DMS153 (cell line): Measurements from ENCODE around the gene CACNA1I.

Experiments
- DNase-seq: peaks from one replicate; lab custom pipeline; 2025; lab: John Stamatoyannopoulos, UW

CACNA1I gene

DNA sequence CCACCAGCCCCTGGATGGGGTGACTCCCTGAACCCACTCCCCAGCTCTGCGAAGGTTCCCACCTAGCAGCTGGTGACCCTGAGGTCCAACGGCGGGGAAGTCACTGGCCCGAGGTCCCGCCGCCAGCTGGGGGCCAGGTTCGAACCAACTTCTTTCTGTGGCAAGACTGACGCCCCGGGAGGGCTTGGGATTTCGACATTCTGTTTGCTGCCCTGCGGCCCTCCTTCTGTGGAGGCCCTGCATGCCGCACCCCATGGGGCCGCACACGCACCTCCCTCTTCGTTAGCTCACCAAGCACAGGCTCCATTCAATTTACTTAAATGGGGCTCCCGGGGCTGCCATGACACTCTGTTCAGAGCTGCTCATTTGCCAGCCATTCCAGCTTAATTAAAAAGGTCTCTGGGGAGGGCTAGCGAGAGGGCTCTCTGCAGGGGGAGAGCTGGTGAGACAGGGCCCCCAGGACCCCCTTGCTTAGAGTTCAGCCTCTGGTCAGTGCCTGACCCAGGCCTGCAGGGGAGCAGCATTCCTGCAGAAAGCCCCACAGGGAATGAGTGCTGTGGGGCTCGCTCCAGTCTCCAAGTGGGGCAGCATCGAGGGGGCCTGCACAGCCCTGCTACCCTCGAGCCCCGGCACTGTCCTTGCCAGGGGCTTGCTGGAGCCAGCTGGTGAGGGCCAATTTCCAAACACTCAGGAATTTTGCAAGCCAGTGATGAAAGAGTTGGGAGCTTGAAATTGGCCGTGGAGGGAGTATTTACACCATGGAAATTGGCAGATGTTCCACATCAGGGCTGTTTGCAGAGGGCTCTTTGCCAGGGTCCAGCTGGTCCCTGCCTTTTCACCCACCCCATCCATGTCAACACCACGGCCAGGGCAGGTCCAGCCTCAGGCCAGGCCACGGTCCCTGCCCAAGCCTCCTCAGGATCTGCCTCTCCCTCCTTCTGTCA, 80.8 kb downstream of the CACNA1I start:
- DNase-seq, result no peak

- DNase-seq, result no peak
Measured at GRCh38 chr22:39652990-39653786, 82.6 kb downstream of the CACNA1I start.

GRCh38 chr22:39653787-39654077, 83.2 kb downstream of the CACNA1I start:
- DNase-seq, result no peak

DNA sequence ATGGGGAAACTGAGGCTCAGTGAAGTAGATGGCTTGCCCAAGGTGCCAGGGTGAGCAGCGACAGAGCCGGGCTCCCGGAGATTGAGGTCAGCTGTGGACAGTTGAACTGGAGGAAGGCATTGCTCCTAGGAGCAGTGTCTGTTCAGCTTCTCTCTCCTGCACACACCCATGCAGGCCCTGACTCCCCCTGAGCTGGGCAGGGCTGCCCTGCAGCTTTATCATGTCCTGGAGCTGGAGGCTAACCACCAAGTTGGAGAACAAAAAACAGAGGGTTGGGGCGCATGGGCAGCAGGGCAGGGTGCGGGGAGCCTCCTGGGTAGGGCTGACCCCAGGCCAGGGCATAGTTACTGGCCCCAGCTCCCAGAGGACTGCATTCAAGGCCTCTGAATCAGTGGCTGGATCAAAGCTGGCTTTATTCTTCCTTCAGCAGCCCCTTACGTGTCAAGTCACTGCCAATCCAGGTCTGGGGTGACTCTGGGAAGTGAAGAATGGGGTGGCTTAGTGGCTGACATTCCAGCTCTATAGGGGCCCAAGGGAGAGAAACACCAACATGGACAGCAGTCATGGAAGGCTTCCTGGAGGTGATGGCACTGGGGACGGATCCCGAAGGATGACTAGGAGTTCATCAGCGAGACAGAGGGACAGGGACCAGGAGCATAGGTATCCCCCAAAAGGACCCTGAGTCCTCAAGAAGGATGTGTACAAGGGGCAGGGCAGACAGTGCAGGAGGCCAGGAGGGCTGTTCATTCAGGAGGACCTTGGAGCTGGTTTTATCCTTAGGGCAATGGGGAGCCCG, 83.8 kb downstream of the CACNA1I start:
- DNase-seq, result no peak

DNA sequence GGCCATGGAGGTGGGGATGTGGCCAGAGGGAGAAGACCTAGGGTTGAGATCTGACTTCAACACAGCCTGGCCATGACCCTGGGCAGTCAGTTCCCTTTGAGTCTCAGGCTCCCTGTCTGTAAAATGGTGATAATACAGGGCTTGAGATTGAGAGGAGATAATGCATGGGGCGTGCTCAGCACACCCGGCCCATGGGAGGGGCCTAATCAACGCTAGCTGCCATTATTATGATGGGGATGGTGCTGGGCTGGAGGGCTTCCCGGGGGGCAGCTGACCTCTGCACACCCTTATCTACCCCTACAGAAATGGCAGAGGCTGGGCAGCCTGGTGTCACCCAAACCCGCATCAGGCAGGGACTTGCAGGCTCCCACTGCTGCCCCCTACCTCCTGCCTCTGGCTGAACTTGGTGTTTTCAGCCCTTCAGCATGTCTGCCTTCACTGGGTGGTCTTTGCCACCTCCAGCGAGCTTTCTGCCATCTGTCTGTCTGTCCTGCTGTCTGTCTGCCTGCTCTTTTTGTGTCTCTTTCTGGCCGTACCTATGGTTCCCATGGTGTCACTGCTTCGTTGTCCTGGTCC, 84.5 kb downstream of the CACNA1I start:
- no peak for DNase-seq

GRCh38 chr22:39655831-39656230, 85.3 kb downstream of the CACNA1I start:
- DNase-seq, result no peak

DNA sequence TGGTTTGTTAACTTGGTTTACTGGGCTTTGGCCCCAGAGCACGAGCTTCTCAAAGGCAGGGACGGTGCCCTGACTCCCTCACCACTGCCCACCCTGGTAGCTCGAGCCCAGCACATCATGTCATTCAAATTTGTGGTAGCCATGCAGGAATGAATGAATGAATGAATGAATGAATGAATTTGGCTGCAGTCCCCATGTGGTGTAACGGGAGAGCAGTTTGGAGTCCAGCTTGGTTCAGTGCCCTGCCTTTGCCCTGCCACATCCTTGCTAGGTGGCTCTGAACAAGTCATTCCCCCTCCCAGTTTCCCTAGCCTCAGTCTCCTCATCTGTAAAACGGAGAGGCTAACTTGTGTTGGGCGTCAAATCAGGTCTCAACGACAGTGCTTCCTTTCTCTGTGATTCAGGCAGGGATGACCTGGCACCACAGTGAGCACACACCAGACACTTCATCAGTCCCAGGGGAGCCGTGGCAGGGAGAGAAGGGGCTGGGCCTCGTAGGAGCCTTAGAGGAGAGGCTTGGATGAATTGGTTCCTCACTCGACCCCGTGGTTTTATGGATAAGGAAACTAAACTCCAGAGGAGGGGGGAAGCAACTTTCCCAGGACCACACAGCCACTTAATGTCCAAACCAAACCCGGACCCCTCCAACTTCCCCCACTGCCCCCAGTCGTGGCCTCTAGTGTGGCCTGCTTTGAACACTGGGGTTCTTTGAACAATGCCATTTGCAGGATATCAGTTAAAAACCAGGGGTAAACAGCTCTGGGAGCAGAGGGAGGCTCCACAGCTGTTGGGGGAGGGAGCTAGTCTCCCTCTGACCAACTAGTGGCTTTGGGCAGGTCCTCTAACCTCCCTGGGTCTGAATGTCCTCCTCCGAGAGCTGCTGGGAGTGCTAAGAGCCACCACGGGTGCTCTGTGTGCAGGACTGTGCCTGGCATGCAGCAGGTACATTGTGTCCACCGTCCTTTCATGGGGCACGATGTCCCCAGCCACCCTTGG, 86.2 kb downstream of the CACNA1I start:
- DNase-seq, result peak; percentile 21

DNA sequence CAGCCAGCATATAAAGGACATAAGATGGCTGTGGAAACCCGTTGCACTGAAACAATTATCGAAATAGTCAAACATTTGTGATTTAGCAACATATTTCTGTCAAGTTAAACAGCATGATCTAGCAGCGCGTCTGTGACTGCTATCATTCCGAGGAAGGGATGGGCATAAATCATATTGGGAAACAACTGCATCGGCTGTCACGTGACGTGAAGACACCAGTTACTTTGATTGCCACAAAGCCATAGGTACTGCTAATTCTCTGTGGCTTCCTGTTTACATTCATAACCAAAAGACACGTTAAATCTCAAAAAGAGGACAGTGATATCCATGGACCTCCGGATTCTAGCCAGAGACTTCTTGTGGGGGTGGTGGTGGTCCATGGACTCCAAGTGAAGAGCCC, 87.8 kb downstream of the CACNA1I start:
- DNase-seq, result no peak

GRCh38 chr22:39658806-39659463, 88.4 kb downstream of the CACNA1I start:
- no peak for DNase-seq

GRCh38 chr22:39661501-39661841, 90.9 kb downstream of the CACNA1I start:
- no peak for DNase-seq

DNA sequence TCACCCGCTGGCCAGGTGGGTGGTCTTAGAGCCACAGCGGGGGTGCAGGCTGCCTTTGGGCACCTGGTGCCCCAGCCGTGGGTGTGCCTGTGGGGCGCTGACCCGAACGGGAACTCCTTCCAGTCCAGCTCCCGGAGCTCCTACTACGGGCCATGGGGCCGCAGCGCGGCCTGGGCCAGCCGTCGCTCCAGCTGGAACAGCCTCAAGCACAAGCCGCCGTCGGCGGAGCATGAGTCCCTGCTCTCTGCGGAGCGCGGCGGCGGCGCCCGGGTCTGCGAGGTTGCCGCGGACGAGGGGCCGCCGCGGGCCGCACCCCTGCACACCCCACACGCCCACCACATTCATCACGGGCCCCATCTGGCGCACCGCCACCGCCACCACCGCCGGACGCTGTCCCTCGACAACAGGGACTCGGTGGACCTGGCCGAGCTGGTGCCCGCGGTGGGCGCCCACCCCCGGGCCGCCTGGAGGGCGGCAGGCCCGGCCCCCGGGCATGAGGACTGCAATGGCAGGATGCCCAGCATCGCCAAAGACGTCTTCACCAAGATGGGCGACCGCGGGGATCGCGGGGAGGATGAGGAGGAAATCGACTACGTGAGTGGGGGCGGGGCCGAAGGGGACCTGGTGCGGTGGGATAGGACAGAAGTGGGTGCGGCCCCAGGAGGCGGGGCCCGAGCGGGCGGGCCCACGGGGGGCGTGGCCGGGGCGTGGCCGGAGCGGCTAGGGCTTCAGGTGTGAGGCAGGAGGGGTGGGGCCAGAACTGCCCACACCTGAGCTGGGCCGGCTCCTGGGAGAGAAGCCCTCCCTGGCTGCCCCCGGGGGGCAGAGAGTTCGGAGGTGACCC, 91.5 kb downstream of the CACNA1I start:
- peak; percentile 81 for DNase-seq

DNA sequence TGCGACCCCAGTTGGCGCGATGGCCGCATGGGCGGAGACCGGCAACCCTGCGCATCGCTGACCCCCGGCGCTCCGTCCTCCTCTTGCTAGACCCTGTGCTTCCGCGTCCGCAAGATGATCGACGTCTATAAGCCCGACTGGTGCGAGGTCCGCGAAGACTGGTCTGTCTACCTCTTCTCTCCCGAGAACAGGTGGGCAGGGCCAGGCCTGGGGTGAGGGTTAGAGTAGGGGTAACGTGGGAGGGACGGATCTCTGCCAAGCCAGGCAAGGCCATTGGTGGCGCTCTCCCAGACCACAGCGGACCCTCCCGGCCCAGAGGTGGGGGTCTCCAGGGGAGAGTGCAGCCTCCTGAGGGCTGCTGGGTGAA, 92.1 kb downstream of the CACNA1I start:
- no peak for DNase-seq

- no peak for DNase-seq
Measured at GRCh38 chr22:39663751-39664150, 93.2 kb downstream of the CACNA1I start.

DNA sequence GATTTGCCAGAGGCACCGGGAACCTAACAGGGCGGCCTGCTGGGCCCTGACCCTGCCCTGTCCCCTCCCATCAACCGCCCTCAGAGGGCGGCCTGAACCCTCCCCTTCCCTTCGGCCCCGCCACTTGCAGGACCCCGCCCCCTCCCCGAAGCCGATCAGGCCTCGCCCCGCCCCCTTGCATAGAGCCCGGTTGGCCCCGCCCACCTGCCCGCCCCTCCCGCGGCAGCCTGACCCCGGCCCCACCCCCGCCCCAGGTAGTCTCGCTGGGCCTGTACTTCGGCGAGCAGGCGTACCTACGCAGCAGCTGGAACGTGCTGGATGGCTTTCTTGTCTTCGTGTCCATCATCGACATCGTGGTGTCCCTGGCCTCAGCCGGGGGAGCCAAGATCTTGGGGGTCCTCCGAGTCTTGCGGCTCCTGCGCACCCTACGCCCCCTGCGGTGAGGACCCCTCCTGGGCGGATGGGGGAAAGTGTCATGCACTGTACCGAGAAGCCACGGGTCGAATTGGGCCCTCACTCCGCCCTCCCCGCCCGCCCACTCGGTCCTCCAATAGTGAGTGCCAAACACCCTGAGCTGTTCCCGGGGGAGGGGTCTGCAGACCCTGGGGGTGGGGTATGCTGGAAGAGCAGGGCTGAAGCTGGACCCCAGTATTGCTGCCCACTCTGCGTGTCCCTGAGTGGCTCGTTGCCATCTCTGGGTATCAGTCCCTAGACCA, 94.1 kb downstream of the CACNA1I start:
- DNase-seq, result peak; percentile 51

- DNase-seq, result no peak
Measured at GRCh38 chr22:39665229-39665628, 94.7 kb downstream of the CACNA1I start.

GRCh38 chr22:39665661-39666431, 95.3 kb downstream of the CACNA1I start:
- DNase-seq, result no peak

DNA sequence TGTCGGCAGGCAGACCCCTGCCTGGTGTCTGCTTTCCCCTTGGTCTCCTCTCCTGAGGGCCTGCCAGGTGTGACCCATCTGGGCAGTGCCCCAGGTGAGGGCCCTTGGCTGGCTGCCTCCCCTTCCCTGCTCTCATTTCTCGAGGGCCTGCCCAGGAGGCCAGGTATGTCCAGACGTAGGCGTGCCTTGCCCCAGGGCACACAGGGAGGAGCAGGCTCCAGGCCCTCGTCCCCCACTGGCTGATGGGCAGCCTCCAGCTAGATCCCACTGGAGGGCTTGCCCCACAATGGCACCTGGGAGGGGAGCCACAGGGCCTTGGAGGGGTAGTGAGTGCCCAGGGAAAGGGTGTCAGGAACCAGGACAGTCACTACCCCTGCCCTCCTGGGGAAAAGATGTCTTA, 95.9 kb downstream of the CACNA1I start:
- DNase-seq, result no peak

- no peak for DNase-seq
Measured at GRCh38 chr22:39666926-39667325, 96.4 kb downstream of the CACNA1I start.
